ENCODE measurements around the gene EFHC1. TPM values are rescaled to one million over a fixed set of nuclear protein-coding genes. Genes with fewer than 3 reads are reported as not detected.

The EFHC1 gene
- total RNA-seq, 1 experiment from 2014 or later, result 12.4 TPM

- Histone ChIP-seq H3K4me1 (ENCODE audit: control insufficient read depth in 1 of 2, insufficient read depth in 2 of 2, low read length in 2 of 2) (peaks cover 4 to 19% of the 10 kb centered on the region in 2 experiments; a peak in 3 of 4 replicates), H4K20me1 (ENCODE audit: insufficient read depth) (no peaks in the 10 kb centered on the region), H3K4me3 (replicated peaks in 1 of 2; ENCODE audit: low read depth in 1 of 2, low read length in 2 of 2) (no peak overlapping the region), H3K27me3 (ENCODE audit: insufficient read depth, low read length) (no peaks in the 10 kb centered on the region), H2AFZ (ENCODE audit: low read depth, low read length, poor library complexity, severe bottlenecking) (no peak overlapping the region), H3K79me2 (ENCODE audit: insufficient read depth, low read length) (peaks cover 17% of the 10 kb centered on the region), H3K36me3 (ENCODE audit: control insufficient read depth in 1 of 2, insufficient read depth in 2 of 2, low read length in 2 of 2) (no peaks in the 10 kb centered on the region), H3K4me2 (ENCODE audit: low read length) (no peak overlapping the region), H3K27ac (ENCODE audit: low read depth, low read length) (no peak overlapping the region), H3K9me3 (ENCODE audit: control insufficient read depth in 1 of 2, insufficient read depth in 1 of 2, low read depth in 1 of 2, low read length in 2 of 2) (no peaks in the 10 kb centered on the region), H3K9ac (ENCODE audit: low read length) (no peak overlapping the region), H3K9me2 (ENCODE audit: insufficient read depth) (no peaks in the 10 kb centered on the region)
- ChIA-PET POLR2A (no interaction called here), RAD21 (ENCODE audit: low non-redundant PET in 1 of 2, low total read pairs in 2 of 2, uncharacterized antibody in 2 of 2, unreplicated experiment in 2 of 2) (no interaction called here), CTCF (no interaction called here)
- no TSS peak for BruUV-seq (replicated peaks)
- no peak for DNase-seq (ENCODE audit: low read depth, low spot score)
- TF ChIP-seq, protein P1, sequence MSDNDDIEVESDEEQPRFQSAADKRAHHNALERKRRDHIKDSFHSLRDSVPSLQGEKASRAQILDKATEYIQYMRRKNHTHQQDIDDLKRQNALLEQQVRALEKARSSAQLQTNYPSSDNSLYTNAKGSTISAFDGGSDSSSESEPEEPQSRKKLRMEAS (IDR thresholded peaks at IDR 0.05), result no peak
- no peak for ATAC-seq
- intact Hi-C loops (cut with micrococcal nuclease), result no loop called here
These were observed 118.8 kb downstream of the EFHC1 start for GRCh38 chr6:52538901-52539354.

- Histone ChIP-seq H3K27me3 (ENCODE audit: insufficient read depth, low read length) (no peaks in the 10 kb centered on the region), H3K4me2 (ENCODE audit: low read length) (no peak overlapping the region), H4K20me1 (ENCODE audit: insufficient read depth) (no peaks in the 10 kb centered on the region), H3K9ac (ENCODE audit: low read length) (no peak overlapping the region), H3K36me3 (ENCODE audit: control insufficient read depth in 1 of 2, insufficient read depth in 2 of 2, low read length in 2 of 2) (no peaks in the 10 kb centered on the region), H2AFZ (ENCODE audit: low read depth, low read length, poor library complexity, severe bottlenecking) (no peak overlapping the region), H3K79me2 (ENCODE audit: insufficient read depth, low read length) (peaks cover 23% of the 10 kb centered on the region), H3K9me3 (ENCODE audit: control insufficient read depth in 1 of 2, insufficient read depth in 1 of 2, low read depth in 1 of 2, low read length in 2 of 2) (no peaks in the 10 kb centered on the region), H3K9me2 (ENCODE audit: insufficient read depth) (no peaks in the 10 kb centered on the region), H3K4me3 (replicated peaks in 1 of 2; ENCODE audit: low read depth in 1 of 2, low read length in 2 of 2) (no peak overlapping the region), H3K27ac (ENCODE audit: low read depth, low read length) (no peak overlapping the region), H3K4me1 (ENCODE audit: control insufficient read depth in 1 of 2, insufficient read depth in 2 of 2, low read length in 2 of 2) (peaks cover 7 to 25% of the 10 kb centered on the region in 2 experiments; a peak in 3 of 4 replicates)
- ChIA-PET CTCF (no interaction called here), RAD21 (ENCODE audit: low non-redundant PET in 1 of 2, low total read pairs in 2 of 2, uncharacterized antibody in 2 of 2, unreplicated experiment in 2 of 2) (no interaction called here), POLR2A (no interaction called here)
- ATAC-seq, result no peak
- no peak for TF ChIP-seq YY1 (IDR thresholded peaks at IDR 0.05; ENCODE audit: extremely low read depth, insufficient replicate concordance, low read depth, low read length)
- TF ChIP-seq ZFX (IDR thresholded peaks at IDR 0.05), result no peak
- TF ChIP-seq ATF3 (IDR thresholded peaks at IDR 0.05), result no peak
- TF ChIP-seq REST (IDR thresholded peaks at IDR 0.05; ENCODE audit: low read depth), result no peak
- TF ChIP-seq CEBPB (IDR thresholded peaks at IDR 0.05; ENCODE audit: low read depth), result no peak
- TF ChIP-seq EZH2phosphoT487 (IDR thresholded peaks at IDR 0.05; ENCODE audit: borderline replicate concordance), result no peak
- TF ChIP-seq, protein P2, sequence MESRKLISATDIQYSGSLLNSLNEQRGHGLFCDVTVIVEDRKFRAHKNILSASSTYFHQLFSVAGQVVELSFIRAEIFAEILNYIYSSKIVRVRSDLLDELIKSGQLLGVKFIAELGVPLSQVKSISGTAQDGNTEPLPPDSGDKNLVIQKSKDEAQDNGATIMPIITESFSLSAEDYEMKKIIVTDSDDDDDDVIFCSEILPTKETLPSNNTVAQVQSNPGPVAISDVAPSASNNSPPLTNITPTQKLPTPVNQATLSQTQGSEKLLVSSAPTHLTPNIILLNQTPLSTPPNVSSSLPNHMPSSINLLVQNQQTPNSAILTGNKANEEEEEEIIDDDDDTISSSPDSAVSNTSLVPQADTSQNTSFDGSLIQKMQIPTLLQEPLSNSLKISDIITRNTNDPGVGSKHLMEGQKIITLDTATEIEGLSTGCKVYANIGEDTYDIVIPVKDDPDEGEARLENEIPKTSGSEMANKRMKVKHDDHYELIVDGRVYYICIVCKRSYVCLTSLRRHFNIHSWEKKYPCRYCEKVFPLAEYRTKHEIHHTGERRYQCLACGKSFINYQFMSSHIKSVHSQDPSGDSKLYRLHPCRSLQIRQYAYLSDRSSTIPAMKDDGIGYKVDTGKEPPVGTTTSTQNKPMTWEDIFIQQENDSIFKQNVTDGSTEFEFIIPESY (IDR thresholded peaks at IDR 0.05; ENCODE audit: extremely low read depth, insufficient replicate concordance, low read length), result no peak
- no peak for TF ChIP-seq RAD21 (IDR thresholded peaks at IDR 0.05; ENCODE audit: low read depth)
- no peak for TF ChIP-seq CBX3 (IDR thresholded peaks at IDR 0.05; ENCODE audit: low read depth)
- intact Hi-C loops (cut with micrococcal nuclease), result no loop called here
- no TSS peak for BruUV-seq (replicated peaks)
- DNase-seq (ENCODE audit: low read depth, low spot score), result no peak
These were observed 119.5 kb downstream of the EFHC1 start for GRCh38 chr6:52539607-52540006.

Measured in HCT116 (cell line).